K562 (cell line): Measurements from ENCODE around the gene GAS2L2. TPM values are rescaled to one million over a fixed set of nuclear protein-coding genes. Genes with fewer than 3 reads are reported as not detected.

Experiments used
- ATAC-seq: fragments of 200-7000 bp; cut with Tn5 transposase; 3 replicates; pipeline ENCODE4 v1.9.1; 2020; ENCODE audit warnings: moderate library complexity
- BruUV-seq: library from RNA; stranded (reverse); fragments of 400-500 nt; replicated peaks from 2 replicates; lab custom pipeline; 2021; lab: Mats Ljungman, UMichigan
- CTCF ChIA-PET: fragments of 300-600 bp; formaldehyde crosslinking; extraction: SDS; loops from one replicate; lab custom pipeline; 2021; ENCODE audit warnings: low intra/inter-chr PET ratio; lab: Yijun Ruan, JAX
- POLR2A ChIA-PET: fragments of 300-600, 350-650 bp; sonication (Branson Sonifier 250); formaldehyde crosslinking; extraction: SDS; loops from one replicate; lab custom pipeline; 2021; ENCODE audit warnings: antibody characterized with exemption, inconsistent platforms; lab: Yijun Ruan, JAX
- DNase-seq, 4 experiments: peaks; one replicate each; pipeline versions ENCODE4 v3.0.0 to v3.0.0-alpha.2; 2011 to 2018; ENCODE audit warnings: low spot score in 3 of 4, mixed read lengths in 3 of 4; ENCODE audit errors: extremely low read depth in 1 of 4
- FAIRE-seq: peaks from 2 replicates; lab custom pipeline; 2011; peaks lifted over from hg19 to GRCh38; lab: Jason Lieb, UNC
- H2AFZ ChIP-seq: 2 replicates; pipeline ENCODE4 v1.6.0; 2011; ENCODE audit warnings: low read depth, low read length, control low read depth, inconsistent platforms
- H3K27ac ChIP-seq: fragments of 200-600 bp; 3 replicates; pipeline ENCODE4 v1.8.0; 2011; ENCODE audit warnings: low read depth, mild to moderate bottlenecking, control low read depth, inconsistent platforms, low read length, moderate library complexity, mixed read lengths; ENCODE audit errors: extremely low read depth
- H3K27me3 ChIP-seq, 2 experiments: fragments of 300-600 bp in 1 of 2; 2 replicates in 1 of 2; 3 replicates in 1 of 2; pipeline versions ENCODE4 v1.6.0 to v1.8.0; 2011; ENCODE audit warnings: inconsistent platforms in 2 of 2, low read length in 2 of 2, mild to moderate bottlenecking in 1 of 2, mixed read lengths in 1 of 2, moderate library complexity in 1 of 2; ENCODE audit not compliant: control insufficient read depth in 2 of 2, insufficient read depth in 2 of 2
- H3K36me3 ChIP-seq: fragments of 300-600 bp; 3 replicates; pipeline ENCODE4 v1.8.0; 2011; ENCODE audit warnings: mild to moderate bottlenecking, low read length, inconsistent platforms; ENCODE audit not compliant: control insufficient read depth, insufficient read depth
- H3K4me1 ChIP-seq, 2 experiments: fragments of 200-600 bp in 1 of 2; replicated peaks in 1 of 2; 2 replicates in 1 of 2; 3 replicates in 1 of 2; pipeline versions ENCODE4 v1.5.1 to v1.8.0; 2011; ENCODE audit warnings: inconsistent platforms in 2 of 2, low read length in 2 of 2, mild to moderate bottlenecking in 1 of 2, mixed read lengths in 1 of 2, moderate library complexity in 1 of 2; ENCODE audit not compliant: control insufficient read depth in 2 of 2, insufficient read depth in 2 of 2
- H3K4me2 ChIP-seq: 2 replicates; pipeline ENCODE4 v1.6.1; 2011; ENCODE audit warnings: low read length, control low read depth, inconsistent platforms, mixed read lengths; ENCODE audit not compliant: insufficient read depth
- H3K4me3 ChIP-seq: fragments of 200-600 bp; sonication (generic), shearing (Covaris generic); 2 replicates; pipeline ENCODE4 v1.5.1; 2016; ENCODE audit warnings: control low read depth, inconsistent platforms
- H3K79me2 ChIP-seq: fragments of 200-600 bp; 3 replicates; pipeline ENCODE4 v1.8.0; 2011; ENCODE audit warnings: low read length, inconsistent platforms; ENCODE audit not compliant: control insufficient read depth, insufficient read depth
- H3K9ac ChIP-seq, 2 experiments: 2 replicates each; pipeline versions ENCODE4 v1.6.0 to v1.6.1; 2011; ENCODE audit warnings: low read depth in 2 of 2, low read length in 2 of 2, control low read depth in 1 of 2, inconsistent platforms in 1 of 2, mild to moderate bottlenecking in 1 of 2, mixed read lengths in 1 of 2; ENCODE audit not compliant: insufficient read depth in 1 of 2
- H3K9me1 ChIP-seq: one replicate; pipeline ENCODE4 v1.6.0; 2011; ENCODE audit warnings: inconsistent platforms, mild to moderate bottlenecking, low read length, moderate library complexity; ENCODE audit not compliant: control insufficient read depth, insufficient read depth
- H3K9me3 ChIP-seq: replicated peaks from 2 replicates; pipeline ENCODE4 v1.5.1; 2011; ENCODE audit warnings: low read depth, low read length, inconsistent platforms; ENCODE audit not compliant: control insufficient read depth, insufficient read depth
- H4K20me1 ChIP-seq: replicated peaks from 2 replicates; pipeline ENCODE4 v1.6.1; 2011; ENCODE audit warnings: low read length, inconsistent platforms, mixed read lengths; ENCODE audit not compliant: control insufficient read depth, insufficient read depth
- ARNT ChIP-seq, 2 experiments: fragments of 450-650 bp; IDR thresholded peaks; 2 replicates each; pipeline ENCODE4 v1.6.1; 2016; ENCODE audit warnings: mild to moderate bottlenecking in 1 of 2
- CHAMP1 ChIP-seq: fragments of 450-650 bp; IDR thresholded peaks from 2 replicates; pipeline ENCODE4 v1.6.1; 2016; ENCODE audit warnings: mild to moderate bottlenecking
- CTCF ChIP-seq, 3 experiments: IDR thresholded peaks in 2 of 3; conservative IDR thresholded peaks in 1 of 3; 2 replicates each; pipeline ENCODE4 v1.5.1; 2011 to 2012; ENCODE audit warnings: low read length in 3 of 3, mild to moderate bottlenecking in 3 of 3, control low read depth in 2 of 3, improper control_type of control experiment in 1 of 3, inconsistent platforms in 1 of 3, low read depth in 1 of 3, mixed read lengths in 1 of 3, moderate library complexity in 1 of 3; ENCODE audit not compliant: insufficient read depth in 2 of 3
- ESRRA ChIP-seq: fragments of 450-650 bp; IDR thresholded peaks from 2 replicates; pipeline ENCODE4 v1.6.1; 2014; ENCODE audit warnings: low read depth, mild to moderate bottlenecking, moderate library complexity, borderline replicate concordance
- FOXP4 ChIP-seq: sonication (generic); formaldehyde crosslinking; IDR thresholded peaks from 2 replicates; pipeline ENCODE4 v1.8.0; 2022; ENCODE audit warnings: mild to moderate bottlenecking, missing genetic modification reagents, borderline replicate concordance
- GTF2B ChIP-seq: IDR thresholded peaks from 2 replicates; pipeline ENCODE4 v1.6.1; 2011; ENCODE audit not compliant: insufficient read length; ENCODE audit errors: extremely low read depth
- MAZ ChIP-seq, 2 experiments: fragments of 450-650 bp in 1 of 2; sonication (generic) in 1 of 2; formaldehyde crosslinking; IDR thresholded peaks in 1 of 2; conservative IDR thresholded peaks in 1 of 2; 2 replicates each; pipeline versions ENCODE4 v1.4.0 to v1.5.0; 2020; ENCODE audit warnings: mild to moderate bottlenecking in 1 of 2, missing genetic modification reagents in 1 of 2
- MTA3 ChIP-seq: fragments of 450-650 bp; formaldehyde crosslinking; IDR thresholded peaks from 2 replicates; pipeline ENCODE4 v1.6.1; 2017; ENCODE audit warnings: mild to moderate bottlenecking, borderline replicate concordance
- PCBP2 ChIP-seq: fragments of 200-400 bp; formaldehyde crosslinking; IDR thresholded peaks from 2 replicates; pipeline ENCODE4 v1.6.1; 2018; ENCODE audit warnings: low read length, low read depth, mild to moderate bottlenecking, moderate library complexity; ENCODE audit not compliant: poor library complexity, severe bottlenecking
- TAF7 ChIP-seq: fragments of 450-650 bp; IDR thresholded peaks from 2 replicates; pipeline ENCODE4 v1.6.1; 2016; ENCODE audit warnings: missing genetic modification characterization, missing compliant biosample characterization
- TEAD2 ChIP-seq: fragments of 450-650 bp; IDR thresholded peaks from 2 replicates; pipeline ENCODE4 v1.6.1; 2016; ENCODE audit warnings: missing genetic modification characterization, control low read depth, missing compliant biosample characterization
- ZNF133 ChIP-seq: fragments of 250-450 bp; sonication (Bioruptor Pico); IDR thresholded peaks from 2 replicates; pipeline ENCODE4 v1.4.0; 2020; ENCODE audit warnings: mild to moderate bottlenecking
- ZNF655 ChIP-seq: fragments of 250-450 bp; sonication (Bioruptor Pico); IDR thresholded peaks from 2 replicates; pipeline ENCODE4 v1.5.0; 2021
- ZZZ3 ChIP-seq: fragments of 450-650 bp; IDR thresholded peaks from 2 replicates; pipeline ENCODE4 v1.6.1; 2016; ENCODE audit warnings: antibody characterized with exemption, mild to moderate bottlenecking, moderate library complexity
- WGBS: fragments of 100-300 bp; shearing (Covaris generic); methylation state at CpG from one replicate; pipeline ENCODE4 v1.1.6; 2016; ENCODE audit warnings: low coverage, mixed read lengths; ENCODE audit not compliant: insufficient coverage; ENCODE audit errors: missing lambda C conversion rate; 5-methylcytosine and 5-hydroxymethylcytosine counted together
- in situ Hi-C: fragments of 300-500 bp; cut with MboI; formaldehyde crosslinking; loops from 4 replicates; pipeline ENCODE4 v1.15.0; 2018; ENCODE audit warnings: inconsistent platforms, mixed read lengths
- intact Hi-C: fragments of 100-400 bp; cut with micrococcal nuclease; formaldehyde crosslinking; loops from 2 replicates; pipeline ENCODE4 v1.14.2; 2022
- polyA plus RNA-seq, 8 experiments: library from polyadenylated mRNA; depleted of rRNA in 4 of 8; stranded (reverse) in 5 of 8; unstranded in 3 of 8; fragments of >200 nt; fragmentation: Nextera tagmentation in 2 of 8; fragmentation: Illumina TruSeq in 1 of 8; extraction: Ambion mirVana in 2 of 8; extraction: Trizol in 1 of 8; gene quantifications; 2 replicates each; pipeline versions ENCODE4 v1.2.1 to v1.2.3, GENCODE V29; 2011 to 2014; ENCODE audit warnings: inconsistent platforms in 1 of 8, missing spikeins in 1 of 8
- total RNA-seq, 7 experiments: library from RNA; depleted of rRNA in 6 of 7; stranded (reverse); fragments of >200 nt in 6 of 7; fragmentation: Illumina TruSeq in 2 of 7; extraction: Trizol in 2 of 7; gene quantifications; 2 replicates each; pipeline versions ENCODE4 v1.2.1 to v1.2.3, GENCODE V29; 2011 to 2021; ENCODE audit warnings: low replicate concordance in 1 of 7

GAS2L2 gene
- total and polyA plus RNA-seq, 9 of the 15 experiments (the other 6 are each of a cell fraction or from before 2014, with no cell fraction given), result not detected

- Histone ChIP-seq H3K4me2 (no peak overlapping the region), H3K27ac (no peak overlapping the region), H3K27me3 (peaks cover 40 to 63% of the 10 kb centered on the region in 2 experiments), H3K9me1 (no peaks in the 10 kb centered on the region), H3K79me2 (no peaks in the 10 kb centered on the region), H3K9me3 (no peaks in the 10 kb centered on the region), H3K36me3 (no peaks in the 10 kb centered on the region), H4K20me1 (peaks cover 4% of the 10 kb centered on the region; the same call in 1 of the 2 replicates), H3K4me1 (peaks cover 3 to 14% of the 10 kb centered on the region in 2 experiments), H2AFZ (no peak overlapping the region), H3K4me3 (no peak overlapping the region), H3K9ac (no peak overlapping the region)
- in situ Hi-C loops (no loop called here), intact Hi-C loops (no loop called here)
- POLR2A ChIA-PET, result interaction anchor here (0.6 to 2.0 kb wide), 2 partner anchors 12 to 357 kb away, joined by 3 to 13 read pairs; partner anchors contain the start of gene TAF15
- DNase-seq (no peak), FAIRE-seq (no peak), ATAC-seq (no peak)
- CTCF ChIA-PET, result no interaction called here
- BruUV-seq, result no TSS peak
- 0% methylated on average over 4 of the region's 4 CpGs for WGBS
- TF ChIP-seq ZZZ3 (no peak), GTF2B (no peak), FOXP4 (CRISPR knock-in tag) (no peak), CTCF (IDR thresholded peaks at IDR 0.05 in 2 of 3, conservative IDR thresholded peaks at IDR 0.05 in 1 of 3; ENCODE audit: insufficient read depth in 2 of 3, low read depth in 1 of 3, low read length in 3 of 3) (no peak), ZNF655 (CRISPR knock-in tag) (no peak), MTA3 (no peak), MAZ (CRISPR knock-in tag; conservative IDR thresholded peaks at IDR 0.05 in 1 of 2, IDR thresholded peaks at IDR 0.05 in 1 of 2) (no peak), CHAMP1 (no peak), PCBP2 (no peak), ZNF133 (CRISPR knock-in tag) (no peak), ARNT (IDR thresholded peaks at IDR 0.05) (no peak), ESRRA (no peak), TEAD2 (tag) (no peak), TAF7 (tag) (no peak)
These were observed 44.3 kb upstream of the GAS2L2 start for GRCh38 chr17:35797370-35797769.
